ENCODE data around the gene MAP4K2.

DNA sequence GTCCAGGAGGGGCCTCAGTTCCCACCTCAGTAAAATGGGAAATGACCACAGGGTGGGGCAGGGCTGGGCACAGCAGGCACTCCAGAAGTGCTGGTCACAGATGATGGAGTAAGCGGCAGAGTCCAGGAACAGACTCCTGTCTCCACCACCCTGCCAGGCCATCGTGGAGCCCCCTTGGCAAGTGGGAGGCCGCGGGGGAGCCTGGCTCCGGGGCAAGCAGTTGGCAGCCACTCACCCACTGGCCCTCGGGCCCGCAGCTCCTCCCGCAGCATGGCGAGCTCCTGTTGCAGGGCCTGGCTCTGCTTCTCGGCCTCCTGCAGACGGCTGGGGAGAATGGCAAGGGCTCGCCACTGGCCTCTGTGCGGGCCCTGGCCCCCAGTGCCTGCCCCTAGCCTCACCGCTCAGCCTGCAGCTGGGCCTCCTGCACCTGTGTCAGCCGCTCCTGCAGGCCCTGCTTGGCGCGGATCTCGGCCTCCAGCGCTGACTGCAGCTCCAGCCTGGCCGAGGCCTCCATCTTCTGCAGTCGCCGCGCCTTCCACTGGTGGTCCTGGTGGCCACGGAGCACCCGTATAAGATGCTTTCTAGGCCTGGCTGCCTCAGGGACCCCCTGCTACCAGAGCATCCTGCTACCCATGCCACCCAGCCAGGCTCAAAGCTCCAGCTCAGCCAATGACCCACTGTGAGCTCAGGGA, 31.2 kb upstream of the MAP4K2 start:
- TF ChIP-seq EZH2 (IDR thresholded peaks at IDR 0.05; ENCODE audit: low read depth) (no peak), CTCF (conservative IDR thresholded peaks at IDR 0.05) (no peak)
